Keratinocyte (primary cell): Measurements from ENCODE around the gene FDX2. TPM values are rescaled to one million over a fixed set of nuclear protein-coding genes. Genes with fewer than 3 reads are reported as not detected.

Experiments used
- DNase-seq: peaks from one replicate; pipeline ENCODE4 v3.0.0-alpha.2; 2011; ENCODE audit warnings: low read depth, missing footprints, low spot score
- FAIRE-seq: peaks from 2 replicates; lab custom pipeline; 2011; peaks lifted over from hg19 to GRCh38; lab: Jason Lieb, UNC
- H2AFZ ChIP-seq: 2 replicates; pipeline ENCODE4 v1.6.0; 2012; ENCODE audit warnings: low read length, control low read depth, inconsistent platforms; ENCODE audit not compliant: control insufficient read depth
- H3K27ac ChIP-seq: 2 replicates; pipeline ENCODE4 v1.5.1; 2011; ENCODE audit warnings: low read length; ENCODE audit not compliant: control insufficient read depth, insufficient read depth
- H3K27me3 ChIP-seq: 3 replicates; pipeline ENCODE4 v1.6.0; 2011; ENCODE audit warnings: low read length; ENCODE audit not compliant: control insufficient read depth, insufficient read depth; ENCODE audit errors: extremely low read depth
- H3K36me3 ChIP-seq, 2 experiments: 2 replicates in 1 of 2; 3 replicates in 1 of 2; pipeline ENCODE4 v1.5.1; 2011; ENCODE audit warnings: low read length in 2 of 2, mild to moderate bottlenecking in 1 of 2; ENCODE audit not compliant: control insufficient read depth in 2 of 2, insufficient read depth in 2 of 2; ENCODE audit errors: extremely low read depth in 1 of 2
- H3K4me1 ChIP-seq: 3 replicates; pipeline ENCODE4 v1.5.1; 2011; ENCODE audit warnings: low read length; ENCODE audit not compliant: control insufficient read depth, insufficient read depth; ENCODE audit errors: extremely low read depth
- H3K4me2 ChIP-seq: 3 replicates; pipeline ENCODE4 v1.6.0; 2011; ENCODE audit warnings: low read depth, low read length; ENCODE audit not compliant: control insufficient read depth, insufficient read depth; ENCODE audit errors: extremely low read depth
- H3K4me3 ChIP-seq, 3 experiments: fragments of 200-600 bp in 1 of 3; sonication (generic) in 1 of 3; 2 replicates in 2 of 3; 3 replicates in 1 of 3; pipeline ENCODE4 v1.5.1; 2011 to 2016; ENCODE audit warnings: low read length in 3 of 3, mild to moderate bottlenecking in 3 of 3, control low read depth in 2 of 3, inconsistent platforms in 1 of 3, low read depth in 1 of 3, mixed read lengths in 1 of 3, mixed run types in 1 of 3, moderate library complexity in 1 of 3; ENCODE audit not compliant: control insufficient read depth in 2 of 3, insufficient read depth in 2 of 3; ENCODE audit errors: extremely low read depth in 1 of 3
- H3K79me2 ChIP-seq: 2 replicates; pipeline ENCODE4 v1.6.0; 2012; ENCODE audit warnings: low read length; ENCODE audit not compliant: control insufficient read depth, insufficient read depth
- H3K9ac ChIP-seq: 3 replicates; pipeline ENCODE4 v1.6.0; 2011; ENCODE audit warnings: low read length; ENCODE audit not compliant: control insufficient read depth, insufficient read depth; ENCODE audit errors: extremely low read depth
- H3K9me1 ChIP-seq: 3 replicates; pipeline ENCODE4 v1.6.0; 2011; ENCODE audit warnings: low read length; ENCODE audit not compliant: control insufficient read depth, insufficient read depth; ENCODE audit errors: extremely low read depth
- H3K9me3 ChIP-seq: 2 replicates; pipeline ENCODE4 v1.5.1; 2012; ENCODE audit warnings: low read depth, low read length; ENCODE audit not compliant: control insufficient read depth
- H4K20me1 ChIP-seq: 3 replicates; pipeline ENCODE4 v1.6.0; 2011; ENCODE audit warnings: low read length; ENCODE audit not compliant: control insufficient read depth, insufficient read depth; ENCODE audit errors: extremely low read depth
- EZH2 ChIP-seq: IDR thresholded peaks from one replicate; pipeline ENCODE4 v1.6.1; 2012; ENCODE audit warnings: inconsistent platforms, mild to moderate bottlenecking, low read length, moderate library complexity
- dilution Hi-C: fragments of 300-500 bp; cut with MboI; formaldehyde crosslinking; loops from one replicate; pipeline ENCODE4 v1.7.0; 2020; ENCODE audit warnings: low sequenced_read_pairs; ENCODE audit not compliant: extremely low pct_ligation_motif_present
- polyA plus RNA-seq, 5 experiments: library from polyadenylated mRNA; depleted of rRNA in 3 of 5; stranded (reverse) in 3 of 5; stranded (forward) in 1 of 5; unstranded in 1 of 5; fragments of >200 nt; gene quantifications; 1 replicate in 1 of 5; 2 replicates in 3 of 5; 3 replicates in 1 of 5; pipeline versions ENCODE4 v1.2.1 to v1.2.3, GENCODE V29; 2011 to 2012; ENCODE audit warnings: missing spikeins in 2 of 5, low read depth in 1 of 5, low replicate concordance in 1 of 5
- TF ChIP-seq, protein P1 (sequence below), 3 experiments: IDR thresholded peaks in 1 of 3; conservative IDR thresholded peaks in 1 of 3; optimal IDR thresholded peaks in 1 of 3; 2 replicates in 2 of 3; 3 replicates in 1 of 3; pipeline versions ENCODE3 to v1.5.1; 2011; ENCODE audit warnings: low read length in 3 of 3, mild to moderate bottlenecking in 3 of 3, moderate library complexity in 2 of 3, control low read depth in 1 of 3, inconsistent platforms in 1 of 3; ENCODE audit not compliant: insufficient read depth in 2 of 3; ENCODE audit errors: extremely low read depth in 1 of 3

FDX2 gene
- polyA plus RNA-seq, 1 donor (not counting 4 experiments of a cell fraction or from before 2014, with no cell fraction given): 19.2 TPM

DNA sequence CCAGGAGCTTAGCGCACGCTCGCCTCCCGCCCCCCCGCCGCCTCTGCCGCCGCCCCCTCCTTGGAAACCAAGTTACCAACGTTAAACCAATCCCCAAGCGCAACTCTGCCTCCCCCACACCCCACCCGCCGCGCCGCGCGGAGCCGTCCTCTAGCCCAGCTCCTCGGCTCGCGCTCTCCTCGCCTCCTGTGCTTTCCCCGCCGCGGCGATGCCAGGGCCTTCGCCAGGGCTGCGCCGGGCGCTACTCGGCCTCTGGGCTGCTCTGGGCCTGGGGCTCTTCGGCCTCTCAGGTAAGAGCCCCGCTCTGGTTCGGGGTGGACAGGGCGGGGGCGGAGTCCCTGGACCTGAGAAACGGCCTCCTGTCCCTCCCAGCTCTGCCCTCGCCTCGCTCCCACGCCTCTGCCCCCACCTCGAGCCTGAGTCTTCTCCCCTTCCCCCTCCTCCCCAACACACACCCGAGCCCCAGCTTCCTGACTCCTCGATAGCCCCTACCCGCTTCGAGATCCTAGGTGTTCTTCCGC is 25.9 kb downstream of the FDX2 start, which contains the start of gene ICAM5:
Gene ICAM5, plus strand, starts transcription at position 117 of the 521 bp plus-strand sequence. Its CDS starts 92 bp downstream, at position 209.
- no peak for FAIRE-seq
- peak within 1 kb of the TSS; percentile 4 for H3K9ac ChIP-seq
- peak within 1 kb of the TSS; percentile 66 for H2AFZ ChIP-seq
- TF ChIP-seq EZH2: no peak
- TF ChIP-seq, protein P1, sequence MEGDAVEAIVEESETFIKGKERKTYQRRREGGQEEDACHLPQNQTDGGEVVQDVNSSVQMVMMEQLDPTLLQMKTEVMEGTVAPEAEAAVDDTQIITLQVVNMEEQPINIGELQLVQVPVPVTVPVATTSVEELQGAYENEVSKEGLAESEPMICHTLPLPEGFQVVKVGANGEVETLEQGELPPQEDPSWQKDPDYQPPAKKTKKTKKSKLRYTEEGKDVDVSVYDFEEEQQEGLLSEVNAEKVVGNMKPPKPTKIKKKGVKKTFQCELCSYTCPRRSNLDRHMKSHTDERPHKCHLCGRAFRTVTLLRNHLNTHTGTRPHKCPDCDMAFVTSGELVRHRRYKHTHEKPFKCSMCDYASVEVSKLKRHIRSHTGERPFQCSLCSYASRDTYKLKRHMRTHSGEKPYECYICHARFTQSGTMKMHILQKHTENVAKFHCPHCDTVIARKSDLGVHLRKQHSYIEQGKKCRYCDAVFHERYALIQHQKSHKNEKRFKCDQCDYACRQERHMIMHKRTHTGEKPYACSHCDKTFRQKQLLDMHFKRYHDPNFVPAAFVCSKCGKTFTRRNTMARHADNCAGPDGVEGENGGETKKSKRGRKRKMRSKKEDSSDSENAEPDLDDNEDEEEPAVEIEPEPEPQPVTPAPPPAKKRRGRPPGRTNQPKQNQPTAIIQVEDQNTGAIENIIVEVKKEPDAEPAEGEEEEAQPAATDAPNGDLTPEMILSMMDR (optimal IDR thresholded peaks at IDR 0.05 in 1 of 3, IDR thresholded peaks at IDR 0.05 in 1 of 3, conservative IDR thresholded peaks at IDR 0.05 in 1 of 3; ENCODE audit: extremely low read depth in 1 of 3, insufficient read depth in 2 of 3, low read length in 3 of 3): no peak
- H3K9me3 ChIP-seq: no peaks in the 10 kb centered on the region
- no peak within 1 kb of the TSS for H3K27ac ChIP-seq
- peaks cover 70% of the 10 kb centered on the region for H3K27me3 ChIP-seq
- dilution Hi-C loops: no loop called here
- H3K4me3 ChIP-seq: peak within 1 kb of the TSS; percentile 27 to 66 (median 57)
- H3K9me1 ChIP-seq: no peaks in the 10 kb centered on the region
- no peak for DNase-seq
- H3K79me2 ChIP-seq: no peaks in the 10 kb centered on the region
- no peaks in the 10 kb centered on the region for H4K20me1 ChIP-seq
- H3K4me2 ChIP-seq: peak within 1 kb of the TSS; percentile 90
- no peaks in the 10 kb centered on the region for H3K36me3 ChIP-seq
- peaks cover 40% of the 10 kb centered on the region for H3K4me1 ChIP-seq

DNA sequence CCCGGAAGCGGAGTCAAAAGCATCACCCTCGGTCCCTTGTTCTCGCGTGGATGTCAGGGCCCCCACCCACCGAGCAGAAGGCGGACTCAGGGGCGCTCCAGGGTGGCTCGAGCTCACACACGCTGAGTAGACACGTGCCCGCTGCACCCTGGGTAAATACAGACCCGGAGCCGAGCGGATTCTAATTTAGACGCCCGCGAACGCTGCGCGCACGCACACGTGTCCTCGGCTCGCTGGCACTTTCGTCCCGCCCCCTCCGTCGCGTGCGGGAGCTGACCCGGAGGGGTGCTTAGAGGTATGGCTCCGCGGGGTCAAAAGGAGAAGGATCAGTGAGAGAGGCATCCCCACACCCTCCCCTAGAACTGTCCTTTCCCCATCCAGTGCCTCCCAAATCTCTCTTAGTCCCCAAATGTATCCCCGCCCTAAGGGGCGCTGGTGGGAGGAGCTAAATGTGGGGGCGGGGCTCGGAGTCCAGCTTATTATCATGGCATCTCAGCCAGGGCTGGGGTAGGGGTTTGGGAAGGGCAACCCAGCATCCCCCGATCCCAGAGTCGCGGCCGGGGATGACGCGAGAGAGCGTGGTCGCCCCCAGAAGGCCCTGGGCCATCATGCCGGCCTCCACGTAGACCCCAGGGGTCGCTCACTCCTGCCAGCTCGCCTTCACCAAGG is 26.5 kb downstream of the FDX2 start:
- peak overlapping the region; percentile 4 for H3K9ac ChIP-seq
- H3K27ac ChIP-seq: no peak overlapping the region
- H3K4me2 ChIP-seq: peak overlapping the region; percentile 76
- H3K9me1 ChIP-seq: no peaks in the 10 kb centered on the region
- no peaks in the 10 kb centered on the region for H3K79me2 ChIP-seq
- H3K36me3 ChIP-seq: no peaks in the 10 kb centered on the region
- peaks cover 64% of the 10 kb centered on the region for H3K27me3 ChIP-seq
- DNase-seq (no peak), FAIRE-seq (no peak)
- peak overlapping the region; percentile 66 for H2AFZ ChIP-seq
- H3K4me1 ChIP-seq: peaks cover 40% of the 10 kb centered on the region
- no peaks in the 10 kb centered on the region for H4K20me1 ChIP-seq
- dilution Hi-C loops: no loop called here
- peak overlapping the region; percentile 27 to 66 (median 46) for H3K4me3 ChIP-seq
- TF ChIP-seq EZH2: no peak
- H3K9me3 ChIP-seq: no peaks in the 10 kb centered on the region
